Measurements from ENCODE around the gene ZNF236.

GRCh38 chr18:77008576-77009315 lies 186.4 kb downstream of the ZNF236 start:
- TF ChIP-seq CTCF (conservative IDR thresholded peaks at IDR 0.05) (no peak), ZFX (IDR thresholded peaks at IDR 0.05) (no peak)
